GM21576 (cell line): ENCODE results near the gene CD59.
"Not testable (repeated sequence)": the region's sequence is repeated elsewhere in the genome, so short reads cannot be mapped to it uniquely, and the experiment has no call there.

Experiments used
- ATAC-seq: cut with Tn5 transposase; IDR thresholded peaks from one replicate; pipeline ENCODE4 v1.9.1; 2021; ENCODE audit warnings: mild to moderate bottlenecking, moderate library complexity; ENCODE audit not compliant: unreplicated experiment

Gene CD59

GRCh38 chr11:33716243-33716642, 20.0 kb downstream of the CD59 start:
- no peak for ATAC-seq

GRCh38 chr11:33713856-33714398, 22.3 kb downstream of the CD59 start:
- ATAC-seq, result no peak

GRCh38 chr11:33713151-33713855, 22.9 kb downstream of the CD59 start:
- no peak for ATAC-seq

- no peak for ATAC-seq
These were observed 23.8 kb downstream of the CD59 start for GRCh38 chr11:33712436-33712835.

GRCh38 chr11:33709466-33709865, 26.8 kb downstream of the CD59 start:
- no peak for ATAC-seq

- no peak for ATAC-seq
These were observed 27.2 kb downstream of the CD59 start for GRCh38 chr11:33708985-33709384.

- ATAC-seq, result not testable (repeated sequence)
These were observed 28.4 kb downstream of the CD59 start for GRCh38 chr11:33707831-33708230.

- no peak for ATAC-seq
These were observed 29.3 kb downstream of the CD59 start for GRCh38 chr11:33706966-33707365.

GRCh38 chr11:33706546-33706945, 29.7 kb downstream of the CD59 start:
- ATAC-seq, result no peak

- ATAC-seq, result no peak
These were observed 31.8 kb downstream of the CD59 start for GRCh38 chr11:33704240-33705002.

- ATAC-seq, result no peak
These were observed 32.4 kb downstream of the CD59 start for GRCh38 chr11:33703788-33704187.

GRCh38 chr11:33703234-33703633, 33.0 kb downstream of the CD59 start:
- no peak for ATAC-seq

- no peak for ATAC-seq
These were observed 34.7 kb downstream of the CD59 start for GRCh38 chr11:33701302-33702230.

GRCh38 chr11:33700502-33701271, 35.5 kb downstream of the CD59 start, which contains the start of gene C11orf91:
TSS of gene C11orf91 (minus strand) at chr11:33700826. CDS start at chr11:33700740, 86 bp downstream.
- peak; percentile 92 for ATAC-seq

GRCh38 chr11:33700063-33700501, 36.1 kb downstream of the CD59 start:
- no peak for ATAC-seq

- no peak for ATAC-seq
These were observed 36.6 kb downstream of the CD59 start for GRCh38 chr11:33699515-33700062.

GRCh38 chr11:33698921-33699320, 37.3 kb downstream of the CD59 start:
- no peak for ATAC-seq

GRCh38 chr11:33697997-33698396, 38.2 kb downstream of the CD59 start:
- no peak for ATAC-seq

- no peak for ATAC-seq
These were observed 39.1 kb downstream of the CD59 start for GRCh38 chr11:33696931-33697638.
